ENCODE results near the gene MYO1D. TPM values are rescaled to one million over a fixed set of nuclear protein-coding genes. Genes with fewer than 3 reads are reported as not detected.

MYO1D gene
- total and polyA plus RNA-seq, 2 of the 13 experiments (the other 11 are each of a cell fraction or from before 2014, with no cell fraction given): 13.2 to 17.3 TPM

- no peaks in the 10 kb centered on the region for H3K9me3 ChIP-seq (ENCODE audit: low read length)
- H3K4me2 ChIP-seq (ENCODE audit: low read depth, low read length): no peak overlapping the region
- BruUV-seq (replicated peaks): no TSS peak
- H3K9ac ChIP-seq (ENCODE audit: insufficient read depth, low read depth, low read length): no peak overlapping the region
- intact Hi-C loops (cut with micrococcal nuclease; ENCODE audit: unreplicated experiment): no loop called here
- no peaks in the 10 kb centered on the region; the same call in 1 of the 2 replicates for H4K20me1 ChIP-seq (ENCODE audit: insufficient read depth, low read length)
- no peak for ATAC-seq
- no peaks in the 10 kb centered on the region for H3K4me1 ChIP-seq (ENCODE audit: insufficient read depth, low read length)
- no peak for DNase-seq (ENCODE audit: low spot score)
- no peak for FAIRE-seq
- no peak overlapping the region for H2AFZ ChIP-seq (ENCODE audit: low read length)
- CTCF ChIA-PET (ENCODE audit: low intra/inter-chr PET ratio, low total read pairs): no interaction called here
- no peak overlapping the region for H3K4me3 ChIP-seq (replicated peaks in 1 of 3; ENCODE audit: insufficient read depth in 1 of 3, low read depth in 2 of 3, low read length in 3 of 3)
- no peaks in the 10 kb centered on the region for H3K27me3 ChIP-seq (ENCODE audit: control insufficient read depth in 1 of 2, insufficient read depth in 2 of 2, low read length in 2 of 2)
- POLR2A ChIA-PET: no interaction called here
- H3K36me3 ChIP-seq (replicated peaks in 1 of 2; ENCODE audit: control insufficient read depth in 1 of 2, insufficient read depth in 2 of 2, low read length in 2 of 2): no peaks in the 10 kb centered on the region
- no peak overlapping the region for H3K27ac ChIP-seq (ENCODE audit: extremely low read length, insufficient read depth, low read length)
- WGBS (ENCODE audit: low lambda C conversion rate): 92% methylated on average over 1 of the region's 1 CpG
- TF ChIP-seq TOE1 (CRISPR knock-in tag; IDR thresholded peaks at IDR 0.05) (no peak), HOXA5 (CRISPR knock-in tag; IDR thresholded peaks at IDR 0.05) (no peak), JDP2 (CRISPR knock-in tag; IDR thresholded peaks at IDR 0.05; ENCODE audit: borderline replicate concordance) (no peak), POLR2AphosphoS5 (IDR thresholded peaks at IDR 0.05; ENCODE audit: low read depth, low read length) (no peak), KLF6 (CRISPR knock-in tag; IDR thresholded peaks at IDR 0.05) (no peak), ZNF768 (CRISPR knock-in tag; IDR thresholded peaks at IDR 0.05) (no peak), ZNF234 (CRISPR knock-in tag; conservative IDR thresholded peaks at IDR 0.05) (no peak), ZNF878 (CRISPR knock-in tag; IDR thresholded peaks at IDR 0.05) (no peak), LCORL (IDR thresholded peaks at IDR 0.05) (no peak), LCORL (CRISPR knock-in tag; IDR thresholded peaks at IDR 0.05) (no peak), NAIF1 (CRISPR knock-in tag; IDR thresholded peaks at IDR 0.05; ENCODE audit: borderline replicate concordance) (no peak)
- no peaks in the 10 kb centered on the region for H3K79me2 ChIP-seq (ENCODE audit: insufficient read depth, low read length)
- in situ Hi-C loops (cut with HindIII; ENCODE audit: extremely low pct_ligation_motif_present, low pct_unique_long_range_greater_than_20kb): no loop called here
Measured at GRCh38 chr17:32854207-32854606, 22.7 kb downstream of the MYO1D start.

GRCh38 chr17:32852811-32853210 lies 24.1 kb downstream of the MYO1D start:
- no peak for ATAC-seq
- in situ Hi-C loops (cut with HindIII; ENCODE audit: extremely low pct_ligation_motif_present, low pct_unique_long_range_greater_than_20kb) (no loop called here), intact Hi-C loops (cut with micrococcal nuclease; ENCODE audit: unreplicated experiment) (no loop called here)
- no peak overlapping the region for H3K9ac ChIP-seq (ENCODE audit: insufficient read depth, low read depth, low read length)
- no peaks in the 10 kb centered on the region for H3K79me2 ChIP-seq (ENCODE audit: insufficient read depth, low read length)
- DNase-seq (ENCODE audit: low spot score): no peak
- H3K4me3 ChIP-seq (replicated peaks in 1 of 3; ENCODE audit: insufficient read depth in 1 of 3, low read depth in 2 of 3, low read length in 3 of 3): no peak overlapping the region
- H2AFZ ChIP-seq (ENCODE audit: low read length): no peak overlapping the region
- no peaks in the 10 kb centered on the region for H3K36me3 ChIP-seq (replicated peaks in 1 of 2; ENCODE audit: control insufficient read depth in 1 of 2, insufficient read depth in 2 of 2, low read length in 2 of 2)
- no peaks in the 10 kb centered on the region for H3K9me3 ChIP-seq (ENCODE audit: low read length)
- WGBS (ENCODE audit: low lambda C conversion rate): 71% methylated on average over 3 of the region's 3 CpGs
- no TSS peak for BruUV-seq (replicated peaks)
- FAIRE-seq: no peak
- no peak overlapping the region for H3K27ac ChIP-seq (ENCODE audit: extremely low read length, insufficient read depth, low read length)
- H3K4me1 ChIP-seq (ENCODE audit: insufficient read depth, low read length): no peaks in the 10 kb centered on the region
- H3K27me3 ChIP-seq (ENCODE audit: control insufficient read depth in 1 of 2, insufficient read depth in 2 of 2, low read length in 2 of 2): no peaks in the 10 kb centered on the region
- POLR2A ChIA-PET: no interaction called here
- H4K20me1 ChIP-seq (ENCODE audit: insufficient read depth, low read length): no peaks in the 10 kb centered on the region
- H3K4me2 ChIP-seq (ENCODE audit: low read depth, low read length): no peak overlapping the region
- CTCF ChIA-PET (ENCODE audit: low intra/inter-chr PET ratio, low total read pairs): no interaction called here
- TF ChIP-seq IRF1 (CRISPR knock-in tag; IDR thresholded peaks at IDR 0.05; ENCODE audit: low read depth): no peak
- TF ChIP-seq TIGD3 (CRISPR knock-in tag; IDR thresholded peaks at IDR 0.05; ENCODE audit: borderline replicate concordance): no peak
- no peak for TF ChIP-seq MNT (IDR thresholded peaks at IDR 0.05)

Measured in HepG2 (cell line).